ENCODE measurements around the gene EFNB2. TPM values are rescaled to one million over a fixed set of nuclear protein-coding genes. Genes with fewer than 3 reads are reported as not detected.

The EFNB2 gene
- polyA plus RNA-seq, 1 donor, result 20.7 TPM

- no peak for DNase-seq (ENCODE audit: low read depth)
These were observed 35.0 kb downstream of the EFNB2 start for GRCh38 chr13:106500445-106500844.

DNA sequence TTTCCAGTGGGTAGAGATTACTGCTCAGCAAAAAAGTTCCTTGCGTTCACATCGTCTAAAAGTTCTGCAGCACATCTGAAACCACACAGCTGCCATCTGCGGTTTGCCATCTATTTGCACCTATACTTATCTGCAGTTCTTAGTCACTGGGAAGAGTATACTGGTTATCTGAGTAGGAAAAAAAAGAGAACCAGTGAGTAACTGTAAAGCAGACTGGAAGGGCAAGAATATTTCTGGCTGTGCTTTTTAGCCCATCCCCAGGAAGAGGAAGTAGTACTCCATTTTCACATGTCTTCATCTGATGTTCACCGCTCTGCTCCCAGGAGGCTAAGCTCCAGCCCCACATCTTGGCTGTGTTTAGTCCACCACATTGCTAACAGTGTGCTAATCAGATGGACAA lies 35.6 kb downstream of the EFNB2 start:
- no peak for DNase-seq (ENCODE audit: low read depth)

- no peak for DNase-seq (ENCODE audit: low read depth)
These were observed 36.3 kb downstream of the EFNB2 start for GRCh38 chr13:106499113-106499512.

GRCh38 chr13:106498571-106498970 lies 36.9 kb downstream of the EFNB2 start:
- DNase-seq (ENCODE audit: low read depth), result no peak

DNA sequence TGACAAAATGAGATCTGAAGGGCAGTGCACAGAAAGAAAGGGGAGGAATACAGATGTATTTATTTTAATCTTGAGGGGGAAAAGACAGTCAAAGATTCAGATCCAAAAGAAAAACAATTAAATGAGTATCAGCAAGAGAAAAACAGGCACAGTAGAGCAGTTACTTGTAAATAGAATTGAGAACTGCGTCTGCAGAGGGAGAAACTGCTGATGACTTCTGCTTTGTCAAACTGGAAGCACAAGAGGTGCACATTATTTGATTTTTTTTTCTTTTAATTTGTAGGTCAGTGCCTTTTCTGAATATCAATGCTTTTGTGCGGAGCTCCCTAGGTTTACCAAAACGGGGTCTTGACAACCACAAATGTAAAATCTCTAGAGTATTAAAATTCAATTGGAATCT lies 37.3 kb downstream of the EFNB2 start:
- DNase-seq (ENCODE audit: low read depth), result no peak

DNA sequence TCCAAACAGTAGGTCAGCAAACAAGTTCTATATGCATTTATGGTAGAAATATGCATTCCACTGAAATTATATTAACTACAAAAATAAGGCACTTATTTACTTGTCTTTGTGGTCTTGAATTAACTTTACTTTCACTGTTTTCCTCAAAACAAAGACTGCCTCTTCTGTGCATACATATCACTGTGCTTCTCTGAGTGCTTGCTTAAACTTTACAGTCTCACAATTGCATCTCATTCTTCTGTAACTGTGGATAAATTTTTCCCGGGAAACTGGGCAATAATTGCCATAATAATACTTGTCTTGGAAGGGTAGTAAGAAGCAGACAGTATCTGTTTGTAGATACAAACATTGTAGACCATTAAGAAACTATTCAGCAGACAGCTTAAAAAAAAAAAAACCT lies 38.4 kb downstream of the EFNB2 start:
- DNase-seq (ENCODE audit: low read depth), result no peak

DNA sequence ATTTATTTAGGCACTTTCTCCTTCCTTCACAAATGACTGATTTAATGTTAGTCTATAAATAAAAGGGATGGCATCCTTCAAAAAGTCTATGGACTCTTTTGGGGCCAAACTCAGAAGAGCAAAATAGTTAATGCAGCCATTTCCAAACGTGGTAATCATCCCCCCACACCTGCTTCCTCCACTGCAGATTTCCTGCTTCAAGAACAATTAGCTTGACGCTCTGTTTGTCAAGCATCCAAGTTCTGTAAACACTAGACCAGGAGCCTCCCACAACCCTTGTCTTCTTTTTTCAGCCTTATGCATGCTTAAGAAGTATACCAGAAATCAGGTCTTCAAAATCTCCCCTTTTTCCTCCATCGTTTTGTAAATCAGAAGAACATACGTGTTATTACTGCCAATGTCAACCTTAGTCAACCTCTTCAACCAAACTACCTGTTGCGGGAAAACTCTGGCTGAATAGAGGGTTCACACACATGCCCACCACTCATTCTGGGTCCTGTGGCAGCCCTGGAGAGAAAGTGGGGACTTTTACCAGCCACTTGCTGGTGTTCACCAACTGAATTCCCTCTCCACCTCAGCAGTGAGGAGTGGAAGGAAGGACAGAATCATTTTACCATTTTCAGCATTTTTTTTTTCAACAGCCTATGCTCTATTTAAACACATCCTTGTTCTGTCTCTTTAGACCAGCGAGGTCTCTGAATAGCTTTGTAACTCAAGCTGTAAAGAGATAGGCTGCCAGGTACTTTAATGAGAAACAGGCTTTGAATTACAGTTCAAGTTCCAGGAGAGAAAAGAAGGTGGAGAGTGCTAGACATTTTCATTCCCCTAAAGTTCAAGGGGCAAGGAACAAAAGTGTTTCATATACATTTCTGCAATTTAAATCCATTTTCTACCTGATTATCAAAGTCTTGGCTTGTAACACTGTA lies 39.1 kb downstream of the EFNB2 start:
- no peak for DNase-seq (ENCODE audit: low read depth)

DNA sequence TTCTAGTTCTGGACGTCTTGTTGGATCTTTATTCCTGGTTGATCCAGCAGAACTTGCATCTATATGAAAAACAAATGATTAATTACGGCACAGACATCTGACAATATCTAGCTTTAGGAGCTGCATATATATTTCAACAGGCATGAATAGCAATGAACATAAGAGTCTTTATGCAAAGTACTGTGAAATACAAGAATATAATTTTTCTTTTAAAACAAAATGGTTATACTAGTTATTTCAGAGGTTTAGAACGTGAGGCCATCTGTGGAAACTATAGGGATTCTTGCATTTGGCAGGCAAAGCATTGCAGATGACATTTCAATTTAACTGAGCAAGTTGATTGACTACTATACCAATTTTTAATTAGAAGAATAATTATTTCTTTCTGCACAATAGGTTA lies 40.5 kb downstream of the EFNB2 start:
- DNase-seq (ENCODE audit: low read depth), result no peak

DNA sequence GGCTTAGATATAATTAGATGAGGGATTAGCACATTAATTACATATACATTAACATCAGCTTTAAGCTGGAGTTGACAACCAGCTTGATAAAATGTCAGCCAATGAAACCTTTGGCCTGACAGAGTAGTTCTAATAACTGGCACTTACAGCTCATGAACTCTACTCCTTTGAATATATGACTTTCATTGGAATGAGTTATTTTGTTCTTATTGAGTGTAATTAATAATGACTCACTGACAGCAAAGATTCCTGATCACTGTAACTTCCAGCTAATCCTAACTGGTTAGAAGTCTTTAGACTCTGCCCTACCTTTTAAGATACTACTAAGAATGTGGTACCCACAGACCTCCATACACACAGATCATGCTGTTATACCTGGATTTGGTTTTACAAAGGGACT lies 41.0 kb downstream of the EFNB2 start:
- no peak for DNase-seq (ENCODE audit: low read depth)

DNA sequence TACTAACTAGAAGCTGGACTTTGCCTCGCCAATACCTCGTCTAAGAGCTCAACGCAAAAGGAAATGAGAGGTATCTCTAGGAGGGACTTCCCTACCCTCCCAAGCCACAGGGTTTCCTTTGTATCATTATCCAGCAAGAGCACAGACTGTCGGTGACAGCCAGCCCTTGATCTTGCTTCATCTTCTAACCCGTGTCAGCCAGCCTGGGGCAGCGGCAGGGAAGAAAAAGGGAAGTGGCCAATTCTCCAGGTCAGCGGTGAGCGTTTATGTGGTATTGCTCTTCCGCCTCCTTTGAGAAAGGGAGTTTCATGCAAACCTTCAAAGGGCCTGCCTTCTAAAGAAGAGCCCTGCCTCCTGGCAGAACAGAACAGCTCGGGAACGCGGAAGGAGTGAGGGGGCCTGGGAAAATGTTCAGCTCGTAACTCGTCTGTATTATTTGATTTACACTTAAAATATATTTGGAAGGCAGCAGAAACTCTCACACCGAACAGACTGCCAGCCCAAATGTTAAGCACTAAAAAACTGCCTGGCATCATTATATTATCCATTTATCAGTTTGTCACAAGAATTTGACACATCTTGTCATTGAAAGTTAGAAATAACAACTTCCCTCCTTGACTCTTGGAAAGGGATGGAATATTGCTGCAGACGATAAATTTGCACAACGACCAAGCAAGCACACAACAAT lies 41.8 kb downstream of the EFNB2 start:
- no peak for DNase-seq (ENCODE audit: low read depth)

GRCh38 chr13:106492588-106493475 lies 42.6 kb downstream of the EFNB2 start:
- DNase-seq (ENCODE audit: low read depth), result no peak

DNA sequence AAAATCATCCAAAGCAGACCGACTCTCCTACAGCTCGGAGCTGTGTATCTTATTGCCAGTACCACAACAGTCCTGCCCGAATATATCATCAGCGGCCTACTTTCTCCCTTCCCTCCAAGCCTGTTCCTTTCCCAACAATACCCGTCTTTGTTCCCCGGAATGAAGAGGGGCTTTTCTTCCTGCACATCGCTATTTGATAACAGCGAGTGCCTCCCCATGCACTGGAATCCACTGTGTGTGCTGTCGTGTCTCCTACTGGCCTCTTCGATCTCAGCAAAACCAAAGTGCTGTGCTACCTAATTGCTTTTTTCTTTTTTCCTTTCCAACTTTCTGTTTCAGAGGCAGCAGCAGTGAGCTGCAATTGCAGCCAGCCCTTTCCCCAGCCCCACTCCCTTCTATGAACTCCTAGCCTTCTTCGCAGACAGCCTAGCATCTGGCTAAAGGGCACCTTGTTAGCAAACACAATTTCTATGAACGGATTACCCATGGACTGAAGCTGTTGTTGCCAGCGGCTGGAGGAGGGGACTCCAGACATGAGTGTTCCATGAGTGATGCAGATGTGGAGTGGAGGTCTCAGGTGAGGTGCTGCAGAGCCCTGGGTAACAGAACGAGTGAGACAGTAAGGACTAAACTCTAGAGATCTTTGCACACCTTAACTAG lies 43.4 kb downstream of the EFNB2 start:
- DNase-seq (ENCODE audit: low read depth), result no peak

DNA sequence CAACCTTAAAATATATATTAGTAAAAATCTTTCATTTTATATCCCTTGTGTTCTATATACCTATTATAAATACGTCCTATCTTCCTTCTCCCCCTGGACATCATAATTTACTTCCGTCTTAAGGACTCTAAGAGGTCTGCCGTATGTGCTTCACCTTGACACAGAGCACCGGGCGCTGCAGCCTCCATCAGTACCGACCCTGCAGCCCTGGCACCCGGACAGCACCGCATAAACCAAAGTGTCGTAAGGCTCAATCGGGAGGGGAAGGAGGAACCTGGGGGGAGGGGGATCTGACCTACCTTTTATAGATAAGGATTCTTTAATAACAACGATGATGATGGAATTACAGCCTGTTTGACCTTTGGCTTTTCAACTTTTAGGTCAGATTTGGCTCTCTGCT lies 44.0 kb downstream of the EFNB2 start:
- no peak for DNase-seq (ENCODE audit: low read depth)

DNA sequence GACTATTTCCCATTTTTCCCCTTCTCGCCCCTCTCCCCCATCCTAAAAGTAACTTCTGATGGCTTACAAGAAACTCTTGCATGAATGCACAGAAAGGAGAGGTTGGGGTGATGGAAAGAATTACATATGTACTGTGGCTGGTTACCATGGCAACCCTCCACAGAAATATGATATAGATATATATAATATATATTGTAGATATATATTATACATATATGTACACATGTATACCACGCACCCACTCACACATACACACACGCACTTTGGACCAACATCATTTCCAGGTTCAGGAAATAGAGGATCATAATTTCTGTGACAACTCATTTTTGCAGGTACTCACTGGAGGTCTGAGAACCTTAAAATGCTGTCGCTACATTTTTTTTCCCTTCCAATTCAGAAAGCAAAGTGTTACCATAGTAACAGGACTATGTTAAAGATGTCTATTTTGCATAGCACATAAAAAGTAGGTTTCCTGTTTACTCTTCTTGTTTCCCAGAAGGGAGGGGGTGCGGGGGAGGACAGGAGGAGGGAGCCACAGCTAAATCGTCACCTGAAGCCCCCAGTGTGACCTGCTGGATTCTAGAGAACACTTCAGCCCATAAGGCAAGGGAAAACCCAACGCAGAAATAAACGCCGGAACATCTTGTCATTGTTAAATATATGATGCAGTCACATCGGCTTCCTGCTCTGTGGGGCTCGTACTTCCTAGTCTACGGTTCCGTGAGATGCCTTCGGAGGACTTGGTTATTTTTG lies 44.7 kb downstream of the EFNB2 start:
- no peak for DNase-seq (ENCODE audit: low read depth)

DNA sequence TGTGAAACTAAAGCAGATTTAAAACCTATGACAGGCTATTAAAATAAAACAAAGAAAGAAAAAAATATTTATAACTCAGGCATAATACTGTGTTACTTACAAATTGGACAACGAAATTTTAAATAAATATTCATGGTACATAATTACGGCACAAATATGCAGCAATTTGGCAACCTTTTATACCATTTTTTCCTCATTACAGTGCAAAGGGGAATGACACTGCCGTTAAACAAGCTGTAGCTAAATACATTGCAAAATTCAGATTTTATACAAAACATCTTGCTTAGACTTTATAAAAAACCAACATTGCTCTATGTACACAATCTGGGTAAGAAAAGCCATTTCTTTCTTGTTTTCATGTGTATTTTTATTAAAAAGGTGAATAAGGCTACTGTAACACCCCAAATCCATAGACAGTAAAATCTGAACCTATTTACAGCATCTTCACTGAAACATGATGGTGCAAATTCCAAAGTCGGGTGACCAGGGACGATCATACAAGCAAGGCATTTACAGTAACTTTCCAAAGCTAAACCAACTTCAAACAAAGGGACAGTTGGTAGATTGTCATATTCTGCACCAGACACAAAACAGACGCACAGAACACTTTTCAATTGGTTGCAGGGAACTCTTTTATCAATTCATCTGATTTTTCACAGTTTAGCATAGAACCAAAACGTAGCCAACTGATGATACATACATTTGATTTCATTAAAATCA lies 45.5 kb downstream of the EFNB2 start:
- no peak for DNase-seq (ENCODE audit: low read depth)

- DNase-seq (ENCODE audit: low read depth), result no peak
These were observed 46.8 kb downstream of the EFNB2 start for GRCh38 chr13:106488686-106489085.

GRCh38 chr13:106488076-106488475 lies 47.4 kb downstream of the EFNB2 start:
- DNase-seq (ENCODE audit: low read depth), result no peak

- DNase-seq (ENCODE audit: low read depth), result no peak
These were observed 48.3 kb downstream of the EFNB2 start for GRCh38 chr13:106487129-106487528.

DNA sequence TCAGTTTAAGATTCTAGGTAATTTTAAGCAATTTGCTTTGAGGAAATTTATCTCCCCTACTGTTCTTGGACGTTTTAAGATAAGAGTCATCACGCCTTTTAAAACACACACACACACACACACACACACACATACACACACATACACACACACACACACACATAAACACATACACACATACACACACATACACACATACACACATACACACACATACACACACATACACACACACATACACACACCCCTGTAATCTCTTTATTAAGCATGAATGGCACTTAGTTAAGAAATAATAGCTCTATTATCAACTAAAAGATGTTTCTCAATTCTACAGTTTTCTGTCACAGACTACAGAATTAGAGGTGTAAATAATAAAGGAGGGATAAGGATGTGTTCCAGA lies 49.2 kb downstream of the EFNB2 start:
- DNase-seq (ENCODE audit: low read depth), result no peak

- DNase-seq (ENCODE audit: low read depth), result no peak
These were observed 50.8 kb downstream of the EFNB2 start for GRCh38 chr13:106484537-106485193.
